K562 (cell line): ENCODE data around the gene INSM2. TPM values are rescaled to one million over a fixed set of nuclear protein-coding genes. Genes with fewer than 3 reads are reported as not detected.

ENCODE experiments used
- ATAC-seq: fragments of 200-7000 bp; cut with Tn5 transposase; 3 replicates; pipeline ENCODE4 v1.9.1; 2020; ENCODE audit warnings: moderate library complexity
- BruUV-seq: library from RNA; stranded (reverse); fragments of 400-500 nt; replicated peaks from 2 replicates; lab custom pipeline; 2021; lab: Mats Ljungman, UMichigan
- CTCF ChIA-PET: fragments of 300-600 bp; formaldehyde crosslinking; extraction: SDS; loops from one replicate; lab custom pipeline; 2021; ENCODE audit warnings: low intra/inter-chr PET ratio; lab: Yijun Ruan, JAX
- POLR2A ChIA-PET: fragments of 300-600, 350-650 bp; sonication (Branson Sonifier 250); formaldehyde crosslinking; extraction: SDS; loops from one replicate; lab custom pipeline; 2021; ENCODE audit warnings: antibody characterized with exemption, inconsistent platforms; lab: Yijun Ruan, JAX
- DNase-seq, 4 experiments: peaks; one replicate each; pipeline versions ENCODE4 v3.0.0 to v3.0.0-alpha.2; 2011 to 2018; ENCODE audit warnings: low spot score in 3 of 4, mixed read lengths in 3 of 4; ENCODE audit errors: extremely low read depth in 1 of 4
- FAIRE-seq: peaks from 2 replicates; lab custom pipeline; 2011; peaks lifted over from hg19 to GRCh38; lab: Jason Lieb, UNC
- H2AFZ ChIP-seq: 2 replicates; pipeline ENCODE4 v1.6.0; 2011; ENCODE audit warnings: low read depth, low read length, control low read depth, inconsistent platforms
- H3K27ac ChIP-seq: fragments of 200-600 bp; 3 replicates; pipeline ENCODE4 v1.8.0; 2011; ENCODE audit warnings: low read depth, mild to moderate bottlenecking, control low read depth, inconsistent platforms, low read length, moderate library complexity, mixed read lengths; ENCODE audit errors: extremely low read depth
- H3K27me3 ChIP-seq, 2 experiments: fragments of 300-600 bp in 1 of 2; 2 replicates in 1 of 2; 3 replicates in 1 of 2; pipeline versions ENCODE4 v1.6.0 to v1.8.0; 2011; ENCODE audit warnings: inconsistent platforms in 2 of 2, low read length in 2 of 2, mild to moderate bottlenecking in 1 of 2, mixed read lengths in 1 of 2, moderate library complexity in 1 of 2; ENCODE audit not compliant: control insufficient read depth in 2 of 2, insufficient read depth in 2 of 2
- H3K36me3 ChIP-seq: fragments of 300-600 bp; 3 replicates; pipeline ENCODE4 v1.8.0; 2011; ENCODE audit warnings: mild to moderate bottlenecking, low read length, inconsistent platforms; ENCODE audit not compliant: control insufficient read depth, insufficient read depth
- H3K4me1 ChIP-seq, 2 experiments: fragments of 200-600 bp in 1 of 2; replicated peaks in 1 of 2; 2 replicates in 1 of 2; 3 replicates in 1 of 2; pipeline versions ENCODE4 v1.5.1 to v1.8.0; 2011; ENCODE audit warnings: inconsistent platforms in 2 of 2, low read length in 2 of 2, mild to moderate bottlenecking in 1 of 2, mixed read lengths in 1 of 2, moderate library complexity in 1 of 2; ENCODE audit not compliant: control insufficient read depth in 2 of 2, insufficient read depth in 2 of 2
- H3K4me2 ChIP-seq: 2 replicates; pipeline ENCODE4 v1.6.1; 2011; ENCODE audit warnings: low read length, control low read depth, inconsistent platforms, mixed read lengths; ENCODE audit not compliant: insufficient read depth
- H3K4me3 ChIP-seq: fragments of 200-600 bp; sonication (generic), shearing (Covaris generic); 2 replicates; pipeline ENCODE4 v1.5.1; 2016; ENCODE audit warnings: control low read depth, inconsistent platforms
- H3K79me2 ChIP-seq: fragments of 200-600 bp; 3 replicates; pipeline ENCODE4 v1.8.0; 2011; ENCODE audit warnings: low read length, inconsistent platforms; ENCODE audit not compliant: control insufficient read depth, insufficient read depth
- H3K9ac ChIP-seq, 2 experiments: 2 replicates each; pipeline versions ENCODE4 v1.6.0 to v1.6.1; 2011; ENCODE audit warnings: low read depth in 2 of 2, low read length in 2 of 2, control low read depth in 1 of 2, inconsistent platforms in 1 of 2, mild to moderate bottlenecking in 1 of 2, mixed read lengths in 1 of 2; ENCODE audit not compliant: insufficient read depth in 1 of 2
- H3K9me1 ChIP-seq: one replicate; pipeline ENCODE4 v1.6.0; 2011; ENCODE audit warnings: inconsistent platforms, mild to moderate bottlenecking, low read length, moderate library complexity; ENCODE audit not compliant: control insufficient read depth, insufficient read depth
- H3K9me3 ChIP-seq: replicated peaks from 2 replicates; pipeline ENCODE4 v1.5.1; 2011; ENCODE audit warnings: low read depth, low read length, inconsistent platforms; ENCODE audit not compliant: control insufficient read depth, insufficient read depth
- H4K20me1 ChIP-seq: replicated peaks from 2 replicates; pipeline ENCODE4 v1.6.1; 2011; ENCODE audit warnings: low read length, inconsistent platforms, mixed read lengths; ENCODE audit not compliant: control insufficient read depth, insufficient read depth
- ASH1L ChIP-seq: fragments of 450-650 bp; IDR thresholded peaks from 2 replicates; pipeline ENCODE4 v1.6.1; 2018; ENCODE audit warnings: borderline replicate concordance, mild to moderate bottlenecking, low read depth; ENCODE audit not compliant: partially characterized antibody
- CBX8 ChIP-seq: fragments of 200-600 bp; sonication (generic); IDR thresholded peaks from 2 replicates; pipeline ENCODE4 v1.6.1; 2012; ENCODE audit warnings: borderline replicate concordance, mixed run types, low read depth, mild to moderate bottlenecking, moderate library complexity, mixed read lengths, low read length, control low read depth, inconsistent platforms; ENCODE audit not compliant: poor library complexity, severe bottlenecking; ENCODE audit errors: extremely low read depth
- E2F3 ChIP-seq: fragments of 250-450 bp; sonication (Bioruptor Pico); IDR thresholded peaks from 2 replicates; pipeline ENCODE4 v1.4.0; 2020; ENCODE audit warnings: mild to moderate bottlenecking
- ETV1 ChIP-seq: fragments of 450-650 bp; conservative IDR thresholded peaks from 2 replicates; pipeline ENCODE4 v1.6.1; 2016; ENCODE audit warnings: missing genetic modification characterization, control low read depth, low read depth, missing compliant biosample characterization
- HIVEP1 ChIP-seq: fragments of 250-450 bp; sonication (Bioruptor Pico); IDR thresholded peaks from 2 replicates; pipeline ENCODE4 v1.4.0; 2020; ENCODE audit warnings: mild to moderate bottlenecking
- KDM2B ChIP-seq: fragments of 250-450 bp; sonication (Bioruptor Pico); IDR thresholded peaks from 2 replicates; pipeline ENCODE4 v1.8.0; 2021; ENCODE audit warnings: mild to moderate bottlenecking, moderate library complexity
- MCM5 ChIP-seq: fragments of 450-650 bp; IDR thresholded peaks from 2 replicates; pipeline ENCODE4 v1.6.1; 2016; ENCODE audit warnings: low read depth
- NBN ChIP-seq: fragments of 450-650 bp; IDR thresholded peaks from 2 replicates; pipeline ENCODE4 v1.6.1; 2016; ENCODE audit warnings: low read depth, mild to moderate bottlenecking
- SIX5 ChIP-seq, 2 experiments: IDR thresholded peaks; 2 replicates each; pipeline ENCODE4 v1.6.1; 2011; ENCODE audit warnings: low read length in 2 of 2, borderline replicate concordance in 1 of 2, low read depth in 1 of 2, mild to moderate bottlenecking in 1 of 2, moderate library complexity in 1 of 2; ENCODE audit not compliant: insufficient read depth in 1 of 2
- SPI1 ChIP-seq: IDR thresholded peaks from 2 replicates; pipeline ENCODE4 v1.6.1; 2011; ENCODE audit warnings: low read depth, low read length, control low read depth, borderline replicate concordance
- ZNF347 ChIP-seq: fragments of 450-650 bp; formaldehyde crosslinking; IDR thresholded peaks from 2 replicates; pipeline ENCODE4 v1.4.0; 2020; ENCODE audit warnings: low read depth, mild to moderate bottlenecking, moderate library complexity
- ZNF696 ChIP-seq: fragments of 250-450 bp; sonication (Bioruptor Pico); conservative IDR thresholded peaks from 2 replicates; pipeline ENCODE4 v1.4.0; 2020; ENCODE audit warnings: mild to moderate bottlenecking, moderate library complexity
- WGBS: fragments of 100-300 bp; shearing (Covaris generic); methylation state at CpG from one replicate; pipeline ENCODE4 v1.1.6; 2016; ENCODE audit warnings: low coverage, mixed read lengths; ENCODE audit not compliant: insufficient coverage; ENCODE audit errors: missing lambda C conversion rate; 5-methylcytosine and 5-hydroxymethylcytosine counted together
- in situ Hi-C: fragments of 300-500 bp; cut with MboI; formaldehyde crosslinking; loops from 4 replicates; pipeline ENCODE4 v1.15.0; 2018; ENCODE audit warnings: inconsistent platforms, mixed read lengths
- intact Hi-C: fragments of 100-400 bp; cut with micrococcal nuclease; formaldehyde crosslinking; loops from 2 replicates; pipeline ENCODE4 v1.14.2; 2022
- polyA plus RNA-seq, 8 experiments: library from polyadenylated mRNA; depleted of rRNA in 4 of 8; stranded (reverse) in 5 of 8; unstranded in 3 of 8; fragments of >200 nt; fragmentation: Nextera tagmentation in 2 of 8; fragmentation: Illumina TruSeq in 1 of 8; extraction: Ambion mirVana in 2 of 8; extraction: Trizol in 1 of 8; gene quantifications; 2 replicates each; pipeline versions ENCODE4 v1.2.1 to v1.2.3, GENCODE V29; 2011 to 2014; ENCODE audit warnings: inconsistent platforms in 1 of 8, missing spikeins in 1 of 8
- total RNA-seq, 7 experiments: library from RNA; depleted of rRNA in 6 of 7; stranded (reverse); fragments of >200 nt in 6 of 7; fragmentation: Illumina TruSeq in 2 of 7; extraction: Trizol in 2 of 7; gene quantifications; 2 replicates each; pipeline versions ENCODE4 v1.2.1 to v1.2.3, GENCODE V29; 2011 to 2021; ENCODE audit warnings: low replicate concordance in 1 of 7
- TF ChIP-seq, protein P1 (sequence below): fragments of 200-600 bp; sonication (generic); IDR thresholded peaks from one replicate; pipeline ENCODE4 v1.6.1; 2012; ENCODE audit warnings: mild to moderate bottlenecking, low read depth, low read length, inconsistent platforms

The INSM2 gene
- total and polyA plus RNA-seq, 9 of the 15 experiments (the other 6 are each of a cell fraction or from before 2014, with no cell fraction given) = not detected

DNA sequence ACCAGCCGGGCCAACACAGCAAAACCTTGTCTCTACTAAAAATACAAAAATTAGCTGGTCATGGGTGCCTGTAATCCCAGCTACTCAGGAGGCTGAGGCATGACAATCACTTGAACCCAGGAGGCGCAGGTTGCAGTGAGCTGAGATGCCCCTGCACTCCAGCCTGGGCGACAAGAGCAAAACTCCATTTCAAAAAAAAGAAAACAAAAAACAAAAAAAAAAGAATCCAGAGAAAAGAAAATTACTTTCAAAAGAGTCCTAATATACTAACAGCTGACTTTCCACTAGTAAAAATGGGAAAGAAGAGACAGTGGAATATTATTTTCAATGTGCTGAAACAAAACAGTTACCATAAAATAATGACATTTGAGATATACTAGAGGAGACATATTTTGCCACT, 8.3 kb upstream of the INSM2 start:
- no peak overlapping the region for H3K4me3 ChIP-seq
- no peak overlapping the region for H3K9ac ChIP-seq
- no peak overlapping the region for H2AFZ ChIP-seq
- DNase-seq (no peak), FAIRE-seq (no peak), ATAC-seq (no peak)
- CTCF ChIA-PET = no interaction called here
- H3K4me2 ChIP-seq = no peak overlapping the region
- H3K36me3 ChIP-seq = no peaks in the 10 kb centered on the region
- no peaks in the 10 kb centered on the region for H3K79me2 ChIP-seq
- intact Hi-C loops = no loop called here
- WGBS = 6% methylated on average over 3 of the region's 3 CpGs
- BruUV-seq = no TSS peak
- H4K20me1 ChIP-seq = no peaks in the 10 kb centered on the region
- H3K4me1 ChIP-seq = no peaks in the 10 kb centered on the region
- in situ Hi-C loops = no loop called here
- H3K27ac ChIP-seq = no peak overlapping the region
- no peaks in the 10 kb centered on the region for H3K9me1 ChIP-seq
- no peaks in the 10 kb centered on the region for H3K9me3 ChIP-seq
- H3K27me3 ChIP-seq = no peaks in the 10 kb centered on the region; a peak in 1 of 5 replicates
- POLR2A ChIA-PET = interaction anchor here (0.7 to 1.2 kb wide), 2 partner anchors 26 to 1097 kb away, joined by 3 read pairs; no protein-coding TSS in a partner anchor
- TF ChIP-seq, protein P1, sequence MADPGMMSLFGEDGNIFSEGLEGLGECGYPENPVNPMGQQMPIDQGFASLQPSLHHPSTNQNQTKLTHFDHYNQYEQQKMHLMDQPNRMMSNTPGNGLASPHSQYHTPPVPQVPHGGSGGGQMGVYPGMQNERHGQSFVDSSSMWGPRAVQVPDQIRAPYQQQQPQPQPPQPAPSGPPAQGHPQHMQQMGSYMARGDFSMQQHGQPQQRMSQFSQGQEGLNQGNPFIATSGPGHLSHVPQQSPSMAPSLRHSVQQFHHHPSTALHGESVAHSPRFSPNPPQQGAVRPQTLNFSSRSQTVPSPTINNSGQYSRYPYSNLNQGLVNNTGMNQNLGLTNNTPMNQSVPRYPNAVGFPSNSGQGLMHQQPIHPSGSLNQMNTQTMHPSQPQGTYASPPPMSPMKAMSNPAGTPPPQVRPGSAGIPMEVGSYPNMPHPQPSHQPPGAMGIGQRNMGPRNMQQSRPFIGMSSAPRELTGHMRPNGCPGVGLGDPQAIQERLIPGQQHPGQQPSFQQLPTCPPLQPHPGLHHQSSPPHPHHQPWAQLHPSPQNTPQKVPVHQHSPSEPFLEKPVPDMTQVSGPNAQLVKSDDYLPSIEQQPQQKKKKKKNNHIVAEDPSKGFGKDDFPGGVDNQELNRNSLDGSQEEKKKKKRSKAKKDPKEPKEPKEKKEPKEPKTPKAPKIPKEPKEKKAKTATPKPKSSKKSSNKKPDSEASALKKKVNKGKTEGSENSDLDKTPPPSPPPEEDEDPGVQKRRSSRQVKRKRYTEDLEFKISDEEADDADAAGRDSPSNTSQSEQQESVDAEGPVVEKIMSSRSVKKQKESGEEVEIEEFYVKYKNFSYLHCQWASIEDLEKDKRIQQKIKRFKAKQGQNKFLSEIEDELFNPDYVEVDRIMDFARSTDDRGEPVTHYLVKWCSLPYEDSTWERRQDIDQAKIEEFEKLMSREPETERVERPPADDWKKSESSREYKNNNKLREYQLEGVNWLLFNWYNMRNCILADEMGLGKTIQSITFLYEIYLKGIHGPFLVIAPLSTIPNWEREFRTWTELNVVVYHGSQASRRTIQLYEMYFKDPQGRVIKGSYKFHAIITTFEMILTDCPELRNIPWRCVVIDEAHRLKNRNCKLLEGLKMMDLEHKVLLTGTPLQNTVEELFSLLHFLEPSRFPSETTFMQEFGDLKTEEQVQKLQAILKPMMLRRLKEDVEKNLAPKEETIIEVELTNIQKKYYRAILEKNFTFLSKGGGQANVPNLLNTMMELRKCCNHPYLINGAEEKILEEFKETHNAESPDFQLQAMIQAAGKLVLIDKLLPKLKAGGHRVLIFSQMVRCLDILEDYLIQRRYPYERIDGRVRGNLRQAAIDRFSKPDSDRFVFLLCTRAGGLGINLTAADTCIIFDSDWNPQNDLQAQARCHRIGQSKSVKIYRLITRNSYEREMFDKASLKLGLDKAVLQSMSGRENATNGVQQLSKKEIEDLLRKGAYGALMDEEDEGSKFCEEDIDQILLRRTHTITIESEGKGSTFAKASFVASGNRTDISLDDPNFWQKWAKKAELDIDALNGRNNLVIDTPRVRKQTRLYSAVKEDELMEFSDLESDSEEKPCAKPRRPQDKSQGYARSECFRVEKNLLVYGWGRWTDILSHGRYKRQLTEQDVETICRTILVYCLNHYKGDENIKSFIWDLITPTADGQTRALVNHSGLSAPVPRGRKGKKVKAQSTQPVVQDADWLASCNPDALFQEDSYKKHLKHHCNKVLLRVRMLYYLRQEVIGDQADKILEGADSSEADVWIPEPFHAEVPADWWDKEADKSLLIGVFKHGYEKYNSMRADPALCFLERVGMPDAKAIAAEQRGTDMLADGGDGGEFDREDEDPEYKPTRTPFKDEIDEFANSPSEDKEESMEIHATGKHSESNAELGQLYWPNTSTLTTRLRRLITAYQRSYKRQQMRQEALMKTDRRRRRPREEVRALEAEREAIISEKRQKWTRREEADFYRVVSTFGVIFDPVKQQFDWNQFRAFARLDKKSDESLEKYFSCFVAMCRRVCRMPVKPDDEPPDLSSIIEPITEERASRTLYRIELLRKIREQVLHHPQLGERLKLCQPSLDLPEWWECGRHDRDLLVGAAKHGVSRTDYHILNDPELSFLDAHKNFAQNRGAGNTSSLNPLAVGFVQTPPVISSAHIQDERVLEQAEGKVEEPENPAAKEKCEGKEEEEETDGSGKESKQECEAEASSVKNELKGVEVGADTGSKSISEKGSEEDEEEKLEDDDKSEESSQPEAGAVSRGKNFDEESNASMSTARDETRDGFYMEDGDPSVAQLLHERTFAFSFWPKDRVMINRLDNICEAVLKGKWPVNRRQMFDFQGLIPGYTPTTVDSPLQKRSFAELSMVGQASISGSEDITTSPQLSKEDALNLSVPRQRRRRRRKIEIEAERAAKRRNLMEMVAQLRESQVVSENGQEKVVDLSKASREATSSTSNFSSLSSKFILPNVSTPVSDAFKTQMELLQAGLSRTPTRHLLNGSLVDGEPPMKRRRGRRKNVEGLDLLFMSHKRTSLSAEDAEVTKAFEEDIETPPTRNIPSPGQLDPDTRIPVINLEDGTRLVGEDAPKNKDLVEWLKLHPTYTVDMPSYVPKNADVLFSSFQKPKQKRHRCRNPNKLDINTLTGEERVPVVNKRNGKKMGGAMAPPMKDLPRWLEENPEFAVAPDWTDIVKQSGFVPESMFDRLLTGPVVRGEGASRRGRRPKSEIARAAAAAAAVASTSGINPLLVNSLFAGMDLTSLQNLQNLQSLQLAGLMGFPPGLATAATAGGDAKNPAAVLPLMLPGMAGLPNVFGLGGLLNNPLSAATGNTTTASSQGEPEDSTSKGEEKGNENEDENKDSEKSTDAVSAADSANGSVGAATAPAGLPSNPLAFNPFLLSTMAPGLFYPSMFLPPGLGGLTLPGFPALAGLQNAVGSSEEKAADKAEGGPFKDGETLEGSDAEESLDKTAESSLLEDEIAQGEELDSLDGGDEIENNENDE = no peak
- TF ChIP-seq E2F3 (CRISPR knock-in tag) (no peak), SPI1 (no peak), CBX8 (no peak), ZNF696 (CRISPR knock-in tag) (no peak), ZNF347 (CRISPR knock-in tag) (no peak), NBN (no peak), MCM5 (no peak), KDM2B (CRISPR knock-in tag) (no peak), ASH1L (no peak), SIX5 (IDR thresholded peaks at IDR 0.05; ENCODE audit: borderline replicate concordance in 1 of 2, insufficient read depth in 1 of 2, low read depth in 1 of 2, low read length in 2 of 2) (no peak), HIVEP1 (CRISPR knock-in tag) (no peak), ETV1 (tag) (no peak)
